A673 (cell line): ENCODE results near the gene CGB3.

Experiments
- CTCF ChIP-seq: fragments of 300-800, 200-600 bp; sonication (generic); conservative IDR thresholded peaks from 2 replicates; pipeline ENCODE4 v1.5.1; 2017; ENCODE audit warnings: low read depth, mild to moderate bottlenecking, antibody characterized with exemption, low read length, moderate library complexity, mixed read lengths
- EZH2 ChIP-seq: fragments of 200-600 bp; sonication (generic); IDR thresholded peaks from 2 replicates; pipeline ENCODE4 v1.6.1; 2017; ENCODE audit warnings: borderline replicate concordance, low read depth, mild to moderate bottlenecking, mixed read lengths, antibody characterized with exemption, low read length; ENCODE audit not compliant: poor library complexity, severe bottlenecking

GRCh38 chr19:49019242-49019932 lies 4.7 kb downstream of the CGB3 start:
- peak; percentile 48 for TF ChIP-seq CTCF
- no peak for TF ChIP-seq EZH2
